ENCODE data around the gene MTHFSD.

- TF ChIP-seq TAF1 (IDR thresholded peaks at IDR 0.05; ENCODE audit: borderline replicate concordance, low read depth, low read length) (no peak), CTCF (IDR thresholded peaks at IDR 0.05 in 2 of 3, conservative IDR thresholded peaks at IDR 0.05 in 1 of 3; ENCODE audit: control insufficient read depth in 2 of 3, extremely low read depth in 1 of 3, insufficient read depth in 1 of 3, low read depth in 3 of 3, low read length in 3 of 3) (no peak), CEBPB (IDR thresholded peaks at IDR 0.05; ENCODE audit: borderline replicate concordance in 1 of 2, low read depth in 2 of 2, low read length in 2 of 2) (no peak), YBX1 (IDR thresholded peaks at IDR 0.05) (no peak), POLR2AphosphoS5 (IDR thresholded peaks at IDR 0.05; ENCODE audit: low read length) (no peak)
These were observed 16.7 kb downstream of the MTHFSD start for GRCh38 chr16:86538196-86538780.

All from GM12878 (cell line).